GM10266 (cell line): ENCODE measurements around the gene LRRC53.

ENCODE experiments used
- DNase-seq: peaks from one replicate; pipeline ENCODE4 v3.0.0; 2012; ENCODE audit errors: extremely low spot score
- TF ChIP-seq, protein P1 (sequence below): IDR thresholded peaks from 2 replicates; pipeline ENCODE4 v1.5.1; 2012; ENCODE audit warnings: mild to moderate bottlenecking, low read depth; ENCODE audit not compliant: control insufficient read depth, insufficient read depth; ENCODE audit errors: missing control alignments

The LRRC53 gene

GRCh38 chr1:74436078-74436477 is 76.3 kb downstream of the LRRC53 start:
- no peak for DNase-seq
- TF ChIP-seq, protein P1, sequence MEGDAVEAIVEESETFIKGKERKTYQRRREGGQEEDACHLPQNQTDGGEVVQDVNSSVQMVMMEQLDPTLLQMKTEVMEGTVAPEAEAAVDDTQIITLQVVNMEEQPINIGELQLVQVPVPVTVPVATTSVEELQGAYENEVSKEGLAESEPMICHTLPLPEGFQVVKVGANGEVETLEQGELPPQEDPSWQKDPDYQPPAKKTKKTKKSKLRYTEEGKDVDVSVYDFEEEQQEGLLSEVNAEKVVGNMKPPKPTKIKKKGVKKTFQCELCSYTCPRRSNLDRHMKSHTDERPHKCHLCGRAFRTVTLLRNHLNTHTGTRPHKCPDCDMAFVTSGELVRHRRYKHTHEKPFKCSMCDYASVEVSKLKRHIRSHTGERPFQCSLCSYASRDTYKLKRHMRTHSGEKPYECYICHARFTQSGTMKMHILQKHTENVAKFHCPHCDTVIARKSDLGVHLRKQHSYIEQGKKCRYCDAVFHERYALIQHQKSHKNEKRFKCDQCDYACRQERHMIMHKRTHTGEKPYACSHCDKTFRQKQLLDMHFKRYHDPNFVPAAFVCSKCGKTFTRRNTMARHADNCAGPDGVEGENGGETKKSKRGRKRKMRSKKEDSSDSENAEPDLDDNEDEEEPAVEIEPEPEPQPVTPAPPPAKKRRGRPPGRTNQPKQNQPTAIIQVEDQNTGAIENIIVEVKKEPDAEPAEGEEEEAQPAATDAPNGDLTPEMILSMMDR: no peak

- no peak for DNase-seq
- TF ChIP-seq, protein P1: no peak
Measured at GRCh38 chr1:74434321-74434720, 78.1 kb downstream of the LRRC53 start.

GRCh38 chr1:74432325-74432724 is 80.1 kb downstream of the LRRC53 start:
- no peak for DNase-seq
- TF ChIP-seq, protein P1: no peak

DNA sequence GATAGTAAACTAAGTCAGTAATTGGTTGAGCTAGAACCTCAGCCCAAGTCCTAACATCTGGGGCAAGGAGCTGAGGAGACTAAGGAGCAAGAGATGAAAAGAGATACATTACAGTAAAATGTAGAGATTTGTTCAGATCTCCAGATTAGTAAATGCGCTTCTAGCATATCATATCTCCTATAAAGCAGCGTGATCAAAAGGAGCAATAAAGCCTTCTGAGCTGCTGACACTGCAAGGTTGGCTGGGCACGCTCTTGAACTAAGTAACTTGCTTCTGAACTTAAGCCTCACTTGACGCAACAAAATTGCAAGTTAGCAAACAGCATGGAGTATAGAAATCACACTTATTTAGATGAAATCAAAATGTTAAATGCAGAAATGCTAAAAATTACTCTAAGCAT is 80.9 kb downstream of the LRRC53 start:
- no peak for DNase-seq

GRCh38 chr1:74430342-74430934 is 82.0 kb downstream of the LRRC53 start:
- DNase-seq: no peak
- TF ChIP-seq, protein P1: no peak

More for the DNA sequence above, 80.9 kb downstream of the LRRC53 start:
- TF ChIP-seq, protein P1: no peak

DNA sequence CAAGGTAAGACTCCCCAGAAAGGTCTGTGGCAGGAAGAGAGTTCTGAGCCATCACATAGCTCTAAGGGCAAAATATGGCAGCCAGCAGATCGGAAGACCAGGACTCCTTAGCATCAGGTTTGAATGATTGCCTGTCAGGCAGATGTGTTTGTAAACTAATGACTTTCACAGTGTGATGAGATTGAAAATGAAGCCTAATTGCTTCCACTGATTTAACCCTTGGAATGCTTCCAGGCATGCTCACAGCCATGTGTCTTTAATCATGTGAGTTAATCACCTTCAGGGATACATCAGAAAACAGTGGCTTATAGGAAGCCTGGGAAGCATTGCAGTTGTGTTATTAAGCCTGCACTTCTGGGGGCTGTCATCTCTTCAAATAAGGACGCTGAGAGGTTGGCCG is 82.8 kb downstream of the LRRC53 start:
- TF ChIP-seq, protein P1: no peak
- DNase-seq: no peak

DNA sequence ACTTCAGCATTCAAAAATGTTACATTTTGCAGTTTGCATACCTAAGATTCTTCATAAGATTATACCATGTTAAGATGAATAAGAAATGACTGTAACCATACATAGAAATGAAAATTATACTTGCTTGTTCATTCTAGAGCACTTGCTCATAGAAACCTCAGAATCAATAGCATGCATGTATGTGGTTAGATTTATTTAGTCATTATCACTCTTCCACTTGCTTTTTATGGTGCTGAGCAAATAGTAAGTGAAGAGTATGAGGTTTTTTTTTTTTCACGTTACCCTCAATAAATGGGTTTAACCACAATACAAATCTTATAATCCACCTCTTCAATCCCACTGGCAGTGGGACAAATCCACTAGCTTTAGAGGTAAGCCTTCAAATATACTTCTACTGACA is 84.7 kb downstream of the LRRC53 start:
- DNase-seq: no peak
- TF ChIP-seq, protein P1: no peak
